ENCODE measurements around the gene CTNS. TPM values are rescaled to one million over a fixed set of nuclear protein-coding genes. Genes with fewer than 3 reads are reported as not detected.
A peak's percentile ranks its signal among the peaks of the same experiment; 100 is the strongest.
"Not testable (repeated sequence)": the region's sequence is repeated elsewhere in the genome, so short reads cannot be mapped to it uniquely, and the experiment has no call there.

CTNS gene
- total and polyA plus RNA-seq, 5 experiments from 2014 or later: 4.5 to 11.7 (median 9.5) TPM

DNA sequence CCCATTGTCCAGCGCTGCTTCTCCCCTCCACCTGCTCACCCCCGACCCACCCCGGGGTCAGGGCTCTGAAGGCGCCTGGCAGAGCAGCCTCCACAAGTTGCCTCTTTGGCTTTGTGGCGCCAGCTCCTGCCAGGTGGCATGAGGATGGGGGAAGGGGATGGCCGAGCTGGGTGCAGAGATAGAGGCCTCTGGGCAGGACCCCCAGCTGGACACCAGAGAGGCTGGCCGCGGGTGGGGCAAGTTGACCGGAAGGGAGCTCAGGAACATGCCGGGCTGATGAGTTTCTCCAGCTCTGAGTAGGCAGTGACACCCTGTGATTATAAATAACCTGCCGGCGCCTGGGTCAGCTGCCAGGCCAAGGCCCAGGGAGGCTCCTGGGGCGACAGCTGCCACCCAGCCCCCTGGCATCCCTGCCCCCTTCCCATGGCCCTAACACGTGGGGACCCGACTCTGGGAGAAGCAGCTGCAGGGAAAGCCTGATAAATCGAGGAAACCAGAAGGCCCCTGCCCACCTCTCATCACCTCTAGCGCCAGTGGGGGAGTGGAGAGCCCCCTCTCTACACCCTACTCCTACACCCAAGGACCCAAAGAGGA, 58.7 kb downstream of the CTNS start:
- H3K36me3 Mint-ChIP-seq: peaks cover 0 to 7% (median 3%) of the 10 kb centered on the region in 3 donors
- peaks cover 9 to 53% (median 37%) of the 10 kb centered on the region in 4 donors for H3K4me1 Mint-ChIP-seq
- POLR2A ChIA-PET: interaction anchor here (0.8 to 2.0 kb wide), 12 partner anchors 11 to 448 kb away, joined by 3 to 17 read pairs (median 4); partner anchors contain the start of genes CYB5D2, EMC6 and HASPIN
- no peaks in the 10 kb centered on the region for H3K27me3 Mint-ChIP-seq
- H3K4me3 Mint-ChIP-seq: peak overlapping the region; percentile 79 to 91 (median 88)
- peak in 1 of 10 donors; percentile 21 for DNase-seq
- peak overlapping the region; percentile 27 to 91 (median 74) for H3K27ac Mint-ChIP-seq
- ATAC-seq: peak; percentile 27 to 36
- no peaks in the 10 kb centered on the region for H3K9me3 Mint-ChIP-seq

GRCh38 chr17:3695723-3696411, 59.3 kb downstream of the CTNS start, which contains the start of gene P2RX5:
Gene P2RX5, minus strand, starts transcription at chr17:3696155. Its CDS starts 150 bp downstream, at chr17:3696005.
- Mint-ChIP-seq H3K9me3 (no peaks in the 10 kb centered on the region), H3K27ac (peak within 1 kb of the TSS; percentile 63 to 97 (median 89)), H3K27me3 (no peaks in the 10 kb centered on the region), H3K36me3 (peaks cover 0 to 3% (median 0%) of the 10 kb centered on the region in 3 donors), H3K4me1 (peaks cover 8 to 51% (median 37%) of the 10 kb centered on the region in 4 donors), H3K4me3 (peak within 1 kb of the TSS; percentile 88 to 99 (median 92))
- ATAC-seq: peak; percentile 80 to 84
- POLR2A ChIA-PET: interaction anchor here (0.6 to 2.0 kb wide), 14 partner anchors 11 to 448 kb away, joined by 3 to 17 read pairs (median 4); partner anchors contain the start of genes CYB5D2, EMC6, HASPIN and SHPK
- peak in 9 of 10 donors; percentile 5 to 49 (median 31) for DNase-seq

DNA sequence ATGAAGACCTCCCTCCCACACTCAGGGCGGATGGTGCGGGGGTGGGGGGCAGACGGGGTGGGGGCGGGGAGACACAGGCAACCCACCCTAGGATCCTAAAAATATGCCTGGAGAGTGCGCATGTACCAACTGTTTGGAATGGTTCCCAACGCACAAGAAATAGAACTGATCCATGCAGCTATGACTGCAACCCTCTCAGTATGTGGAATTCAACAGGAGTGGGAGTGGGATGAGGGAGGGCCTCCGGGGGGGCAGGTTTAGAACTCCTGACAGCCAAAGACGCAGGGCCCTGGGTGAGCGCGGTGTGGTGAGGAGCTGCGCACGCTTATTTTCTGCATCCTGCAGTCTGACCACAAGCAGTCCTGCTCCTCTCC, 60.5 kb downstream of the CTNS start:
- POLR2A ChIA-PET: interaction anchor here (1.2 to 2.0 kb wide), 3 partner anchors 13 to 27 kb away, joined by 3 to 17 read pairs (median 12); partner anchors contain the start of gene HASPIN
- Mint-ChIP-seq H3K4me3 (peak overlapping the region in 6 of 10 donors; percentile 4 to 90 (median 48)), H3K27me3 (no peaks in the 10 kb centered on the region), H3K27ac (peak overlapping the region in 1 of 10 donors; percentile 62), H3K36me3 (no peaks in the 10 kb centered on the region), H3K9me3 (no peaks in the 10 kb centered on the region), H3K4me1 (peaks cover 6 to 46% (median 33%) of the 10 kb centered on the region in 4 donors)
- ATAC-seq (no peak), DNase-seq (no peak)

DNA sequence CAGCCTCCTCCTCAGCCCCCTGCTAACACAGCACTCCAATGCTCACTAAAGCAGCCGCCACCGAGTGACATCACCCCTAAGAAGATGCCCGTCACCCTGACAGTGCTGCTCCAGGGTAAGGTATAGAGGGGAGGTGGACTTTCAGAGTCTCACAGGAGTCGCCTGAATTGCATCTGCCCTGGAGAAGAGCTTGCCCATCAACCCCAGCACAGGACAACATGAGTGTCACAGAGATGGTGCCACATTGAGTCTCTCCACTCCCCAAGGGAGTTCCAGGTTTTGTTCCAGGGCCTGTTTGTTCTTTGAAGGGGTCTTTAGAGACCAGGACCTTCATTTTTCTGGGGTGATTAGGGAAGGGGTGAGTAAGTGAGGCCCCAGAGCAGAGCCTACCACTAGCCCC, 61.6 kb downstream of the CTNS start:
- DNase-seq: no peak
- ATAC-seq: no peak
- peaks cover 6 to 38% (median 30%) of the 10 kb centered on the region in 4 donors for H3K4me1 Mint-ChIP-seq
- POLR2A ChIA-PET: no interaction called here
- peak overlapping the region in 2 of 10 donors; percentile 67 to 84 for H3K27ac Mint-ChIP-seq
- peak overlapping the region in 5 of 10 donors; percentile 3 to 84 (median 61) for H3K4me3 Mint-ChIP-seq
- peaks cover 0 to 2% (median 0%) of the 10 kb centered on the region in 3 donors for H3K36me3 Mint-ChIP-seq
- no peaks in the 10 kb centered on the region for H3K27me3 Mint-ChIP-seq
- peaks cover 0 to 3% (median 0%) of the 10 kb centered on the region in 9 donors for H3K9me3 Mint-ChIP-seq

DNA sequence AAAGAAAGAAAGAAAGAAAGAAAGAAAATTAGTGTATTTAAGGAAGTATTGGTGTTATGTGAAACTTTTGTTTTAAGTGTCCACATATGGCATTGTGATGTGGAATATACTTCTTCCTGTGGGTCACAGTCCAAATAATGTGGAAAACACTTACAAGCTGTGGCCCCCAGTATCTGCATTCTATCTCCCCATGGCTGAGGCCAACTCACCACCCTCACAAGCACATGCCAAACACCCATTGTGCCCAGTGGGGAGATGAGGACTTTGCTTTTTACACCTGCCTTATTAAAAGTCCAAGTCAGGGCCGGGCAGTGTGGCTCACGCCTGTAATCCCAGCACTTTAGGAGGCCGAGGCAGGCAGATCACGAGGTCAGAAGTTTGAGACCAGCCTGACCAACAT, 63.4 kb downstream of the CTNS start:
- no peak overlapping the region for H3K4me3 Mint-ChIP-seq
- ATAC-seq: no peak
- POLR2A ChIA-PET: no interaction called here
- H3K36me3 Mint-ChIP-seq: peaks cover 0 to 2% (median 0%) of the 10 kb centered on the region in 3 donors
- peaks cover 0 to 25% (median 16%) of the 10 kb centered on the region in 4 donors for H3K4me1 Mint-ChIP-seq
- DNase-seq: no peak
- H3K27ac Mint-ChIP-seq: peak overlapping the region in 1 of 10 donors; percentile 43
- H3K9me3 Mint-ChIP-seq: peaks cover 0 to 3% (median 0%) of the 10 kb centered on the region in 9 donors
- H3K27me3 Mint-ChIP-seq: no peaks in the 10 kb centered on the region

DNA sequence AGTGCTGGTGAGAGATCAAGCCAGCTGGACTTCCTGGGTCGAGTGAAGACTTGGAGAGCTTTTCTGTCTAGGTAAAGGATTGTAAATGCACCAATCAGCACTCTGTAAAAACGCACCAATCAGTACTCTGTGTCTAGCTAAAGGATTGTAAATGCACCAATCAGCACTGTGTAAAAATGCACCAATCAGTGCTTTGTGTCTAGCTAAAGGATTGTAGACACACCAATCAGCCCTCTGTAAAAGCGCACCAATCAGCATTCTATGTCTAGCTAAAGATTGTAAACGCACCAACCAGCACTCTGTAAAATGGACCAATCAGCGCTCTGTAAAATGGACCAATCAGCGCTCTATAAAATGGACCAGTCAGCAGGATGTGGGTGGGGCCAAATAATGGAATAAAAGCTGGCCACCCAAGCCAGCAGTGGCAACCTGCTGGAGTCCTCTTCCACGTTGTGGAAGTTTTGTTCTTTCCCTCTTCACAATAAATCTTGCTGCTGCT, 65.5 kb downstream of the CTNS start:
- Mint-ChIP-seq H3K4me1 (peaks cover 0 to 19% (median 1%) of the 10 kb centered on the region in 4 donors), H3K27ac (peak overlapping the region in 1 of 10 donors; percentile 35)
- H3K4me3 Mint-ChIP-seq, H3K36me3 Mint-ChIP-seq, ATAC-seq, H3K9me3 Mint-ChIP-seq, DNase-seq, H3K27me3 Mint-ChIP-seq, POLR2A ChIA-PET: not testable (repeated sequence)

GRCh38 chr17:3704931-3705717, 68.6 kb downstream of the CTNS start:
- Mint-ChIP-seq H3K4me1 (peaks cover 0 to 28% (median 4%) of the 10 kb centered on the region in 4 donors), H3K9me3 (peaks cover 0 to 3% (median 0%) of the 10 kb centered on the region in 9 donors), H3K36me3 (peaks cover 0 to 2% (median 0%) of the 10 kb centered on the region in 3 donors), H3K4me3 (no peak overlapping the region), H3K27ac (peak overlapping the region in 1 of 10 donors; percentile 29), H3K27me3 (no peaks in the 10 kb centered on the region)
- DNase-seq (no peak), ATAC-seq (no peak)
- POLR2A ChIA-PET: no interaction called here

- ATAC-seq, H3K9me3 Mint-ChIP-seq, H3K27me3 Mint-ChIP-seq, H3K36me3 Mint-ChIP-seq, H3K4me3 Mint-ChIP-seq, DNase-seq, POLR2A ChIA-PET: not testable (repeated sequence)
- Mint-ChIP-seq H3K27ac (peak overlapping the region in 1 of 10 donors; percentile 29), H3K4me1 (peaks cover 0 to 29% (median 6%) of the 10 kb centered on the region in 4 donors)
These were observed 69.1 kb downstream of the CTNS start for GRCh38 chr17:3705718-3705984.

GRCh38 chr17:3708366-3708765, 71.8 kb downstream of the CTNS start:
- Mint-ChIP-seq H3K36me3 (peaks cover 0 to 8% (median 2%) of the 10 kb centered on the region in 3 donors), H3K9me3 (no peaks in the 10 kb centered on the region), H3K27me3 (no peaks in the 10 kb centered on the region), H3K4me1 (peaks cover 9 to 50% (median 30%) of the 10 kb centered on the region in 4 donors), H3K27ac (peak overlapping the region in 4 of 10 donors; percentile 59 to 78 (median 66)), H3K4me3 (no peak overlapping the region)
- DNase-seq: no peak
- no peak for ATAC-seq
- POLR2A ChIA-PET: interaction anchor here (0.7 to 2.6 kb wide), 3 partner anchors 13 to 258 kb away, joined by 3 to 10 read pairs (median 3); partner anchors contain the start of genes HASPIN and P2RX5

- peak in 9 of 10 donors; percentile 66 to 86 (median 74) for DNase-seq
- H3K4me3 Mint-ChIP-seq: peak overlapping the region in 9 of 10 donors; percentile 26 to 79 (median 63)
- POLR2A ChIA-PET: interaction anchor here (0.6 to 3.5 kb wide), 9 partner anchors 10 to 1200 kb away, joined by 3 to 25 read pairs (median 4); partner anchors contain the start of genes CTNS, HASPIN, METTL16 and P2RX5
- H3K27ac Mint-ChIP-seq: peak overlapping the region in 9 of 10 donors; percentile 77 to 91 (median 88)
- no peaks in the 10 kb centered on the region for H3K9me3 Mint-ChIP-seq
- H3K27me3 Mint-ChIP-seq: no peaks in the 10 kb centered on the region
- H3K36me3 Mint-ChIP-seq: peaks cover 0 to 28% (median 10%) of the 10 kb centered on the region in 3 donors
- H3K4me1 Mint-ChIP-seq: peaks cover 14 to 51% (median 37%) of the 10 kb centered on the region in 4 donors
- ATAC-seq: peak; percentile 99
These were observed 74.4 kb downstream of the CTNS start for GRCh38 chr17:3710951-3711383.

Data from naive thymus-derived CD8-positive, alpha-beta T cell (primary cell).